HepG2 (cell line): ENCODE measurements around the gene MAP3K9. TPM values are rescaled to one million over a fixed set of nuclear protein-coding genes. Genes with fewer than 3 reads are reported as not detected.

ENCODE experiments used
- MAX ChIP-seq: IDR thresholded peaks from 2 replicates; pipeline ENCODE4 v1.6.1; 2012; ENCODE audit warnings: inconsistent platforms
- ZNF121 ChIP-seq: sonication (generic); formaldehyde crosslinking; IDR thresholded peaks from 2 replicates; pipeline ENCODE4 v1.5.0; 2020; ENCODE audit warnings: mild to moderate bottlenecking, missing genetic modification reagents
- ZNF256 ChIP-seq: sonication (generic); formaldehyde crosslinking; conservative IDR thresholded peaks from 2 replicates; pipeline ENCODE4 v1.4.0; 2020; ENCODE audit warnings: missing genetic modification reagents
- ZNF318 ChIP-seq: sonication (generic); formaldehyde crosslinking; IDR thresholded peaks from 2 replicates; pipeline ENCODE4 v1.4.0; 2020; ENCODE audit warnings: mild to moderate bottlenecking, missing genetic modification reagents
- ZNF484 ChIP-seq: sonication (generic); formaldehyde crosslinking; IDR thresholded peaks from 2 replicates; pipeline ENCODE4 v1.5.1; 2020; ENCODE audit warnings: mild to moderate bottlenecking, low read depth, missing genetic modification reagents, borderline replicate concordance
- polyA plus RNA-seq, 8 experiments: library from polyadenylated mRNA; depleted of rRNA in 3 of 8; stranded (reverse) in 7 of 8; unstranded in 1 of 8; fragments of >200 nt; fragmentation: Illumina TruSeq in 4 of 8; extraction: Trizol in 4 of 8; gene quantifications; 2 replicates each; pipeline versions ENCODE4 v1.2.1 to v1.2.3, GENCODE V29; 2011 to 2016; ENCODE audit warnings: low read depth in 4 of 8, missing spikeins in 1 of 8, mixed read lengths in 1 of 8; ENCODE audit not compliant: insufficient read depth in 1 of 8
- total RNA-seq, 5 experiments: library from RNA; depleted of rRNA; stranded (reverse); fragments of >200 nt; fragmentation: Illumina TruSeq; extraction: Trizol; gene quantifications; 2 replicates each; pipeline ENCODE4 v1.2.3, GENCODE V29; 2016; ENCODE audit warnings: low read depth in 1 of 5

MAP3K9 gene
- total and polyA plus RNA-seq, 2 of the 13 experiments (the other 11 are each of a cell fraction or from before 2014, with no cell fraction given) = 4.3 to 4.5 TPM

GRCh38 chr14:70699646-70700045 lies 109.7 kb downstream of the MAP3K9 start (continued):
- no peak for TF ChIP-seq ZNF318
- no peak for TF ChIP-seq ZNF121 (CRISPR knock-in tag)
- TF ChIP-seq ZNF256 (CRISPR knock-in tag) = no peak
- no peak for TF ChIP-seq MAX
- TF ChIP-seq ZNF484 (CRISPR knock-in tag) = no peak
